ENCODE measurements around the gene TMBIM1. TPM values are rescaled to one million over a fixed set of nuclear protein-coding genes. Genes with fewer than 3 reads are reported as not detected.
A peak's percentile ranks its signal among the peaks of the same experiment; 100 is the strongest.

Gene TMBIM1
- total and polyA plus RNA-seq, 9 of the 15 experiments (the other 6 are each of a cell fraction or from before 2014, with no cell fraction given), result 14.2 to 105 (median 47.0) TPM

DNA sequence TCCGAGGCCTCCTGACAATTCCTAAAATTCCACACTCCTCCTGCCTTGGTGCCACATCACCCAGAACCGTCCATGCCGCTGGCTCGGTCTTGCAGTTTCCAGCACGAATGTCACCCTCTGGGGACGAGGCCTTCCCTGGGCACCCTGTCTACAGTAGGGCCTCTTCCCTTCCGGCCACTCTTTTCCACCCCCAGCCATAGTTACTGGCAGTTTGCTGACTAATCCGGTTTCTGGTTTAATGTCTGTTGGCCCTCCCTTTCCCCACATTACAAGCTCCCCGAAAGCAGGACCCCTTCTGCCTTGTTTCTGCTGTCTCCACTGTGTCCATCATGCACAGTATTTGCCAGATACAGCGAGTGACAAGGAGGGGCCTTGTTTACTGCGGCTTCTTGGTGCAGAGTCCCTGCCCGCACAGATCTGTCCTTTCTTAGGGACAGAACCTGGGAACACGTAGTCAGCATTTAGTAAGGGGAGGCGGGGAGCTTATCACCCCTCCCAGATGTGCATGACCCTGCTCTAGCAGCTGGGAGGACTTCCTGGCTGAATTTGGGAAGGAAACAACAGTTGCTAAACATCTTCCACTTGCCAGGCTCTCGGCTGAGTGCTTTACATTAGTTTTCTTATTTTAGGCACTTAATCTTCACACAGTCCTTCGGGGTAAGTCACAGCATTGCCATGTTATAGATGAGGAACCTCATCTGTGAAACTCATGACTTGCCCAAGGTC is 40.8 kb upstream of the TMBIM1 start (continued):
- TF ChIP-seq ZFP1 (CRISPR knock-in tag; IDR thresholded peaks at IDR 0.05), result no peak
- peak; percentile 81; the same call in 1 of the 2 replicates for TF ChIP-seq EP400 (IDR thresholded peaks at IDR 0.05)
- TF ChIP-seq HDAC8 (tag; IDR thresholded peaks at IDR 0.05), result no peak
- TF ChIP-seq GTF2A2 (tag; IDR thresholded peaks at IDR 0.05), result no peak
- TF ChIP-seq, protein P1, sequence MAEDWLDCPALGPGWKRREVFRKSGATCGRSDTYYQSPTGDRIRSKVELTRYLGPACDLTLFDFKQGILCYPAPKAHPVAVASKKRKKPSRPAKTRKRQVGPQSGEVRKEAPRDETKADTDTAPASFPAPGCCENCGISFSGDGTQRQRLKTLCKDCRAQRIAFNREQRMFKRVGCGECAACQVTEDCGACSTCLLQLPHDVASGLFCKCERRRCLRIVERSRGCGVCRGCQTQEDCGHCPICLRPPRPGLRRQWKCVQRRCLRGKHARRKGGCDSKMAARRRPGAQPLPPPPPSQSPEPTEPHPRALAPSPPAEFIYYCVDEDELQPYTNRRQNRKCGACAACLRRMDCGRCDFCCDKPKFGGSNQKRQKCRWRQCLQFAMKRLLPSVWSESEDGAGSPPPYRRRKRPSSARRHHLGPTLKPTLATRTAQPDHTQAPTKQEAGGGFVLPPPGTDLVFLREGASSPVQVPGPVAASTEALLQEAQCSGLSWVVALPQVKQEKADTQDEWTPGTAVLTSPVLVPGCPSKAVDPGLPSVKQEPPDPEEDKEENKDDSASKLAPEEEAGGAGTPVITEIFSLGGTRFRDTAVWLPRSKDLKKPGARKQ (CRISPR knock-in tag; IDR thresholded peaks at IDR 0.05), result no peak
- no peak for TF ChIP-seq ZNF57 (CRISPR knock-in tag; IDR thresholded peaks at IDR 0.05)
- no peak for TF ChIP-seq CSDE1 (IDR thresholded peaks at IDR 0.05)
- TF ChIP-seq CREM (IDR thresholded peaks at IDR 0.05; ENCODE audit: low read depth), result peak; percentile 63
- TF ChIP-seq, protein P2, sequence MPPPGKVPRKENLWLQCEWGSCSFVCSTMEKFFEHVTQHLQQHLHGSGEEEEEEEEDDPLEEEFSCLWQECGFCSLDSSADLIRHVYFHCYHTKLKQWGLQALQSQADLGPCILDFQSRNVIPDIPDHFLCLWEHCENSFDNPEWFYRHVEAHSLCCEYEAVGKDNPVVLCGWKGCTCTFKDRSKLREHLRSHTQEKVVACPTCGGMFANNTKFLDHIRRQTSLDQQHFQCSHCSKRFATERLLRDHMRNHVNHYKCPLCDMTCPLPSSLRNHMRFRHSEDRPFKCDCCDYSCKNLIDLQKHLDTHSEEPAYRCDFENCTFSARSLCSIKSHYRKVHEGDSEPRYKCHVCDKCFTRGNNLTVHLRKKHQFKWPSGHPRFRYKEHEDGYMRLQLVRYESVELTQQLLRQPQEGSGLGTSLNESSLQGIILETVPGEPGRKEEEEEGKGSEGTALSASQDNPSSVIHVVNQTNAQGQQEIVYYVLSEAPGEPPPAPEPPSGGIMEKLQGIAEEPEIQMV (tag; conservative IDR thresholded peaks at IDR 0.05; ENCODE audit: low read depth), result no peak
- no peak for TF ChIP-seq ZNF3 (CRISPR knock-in tag; IDR thresholded peaks at IDR 0.05)
- TF ChIP-seq, protein P3, sequence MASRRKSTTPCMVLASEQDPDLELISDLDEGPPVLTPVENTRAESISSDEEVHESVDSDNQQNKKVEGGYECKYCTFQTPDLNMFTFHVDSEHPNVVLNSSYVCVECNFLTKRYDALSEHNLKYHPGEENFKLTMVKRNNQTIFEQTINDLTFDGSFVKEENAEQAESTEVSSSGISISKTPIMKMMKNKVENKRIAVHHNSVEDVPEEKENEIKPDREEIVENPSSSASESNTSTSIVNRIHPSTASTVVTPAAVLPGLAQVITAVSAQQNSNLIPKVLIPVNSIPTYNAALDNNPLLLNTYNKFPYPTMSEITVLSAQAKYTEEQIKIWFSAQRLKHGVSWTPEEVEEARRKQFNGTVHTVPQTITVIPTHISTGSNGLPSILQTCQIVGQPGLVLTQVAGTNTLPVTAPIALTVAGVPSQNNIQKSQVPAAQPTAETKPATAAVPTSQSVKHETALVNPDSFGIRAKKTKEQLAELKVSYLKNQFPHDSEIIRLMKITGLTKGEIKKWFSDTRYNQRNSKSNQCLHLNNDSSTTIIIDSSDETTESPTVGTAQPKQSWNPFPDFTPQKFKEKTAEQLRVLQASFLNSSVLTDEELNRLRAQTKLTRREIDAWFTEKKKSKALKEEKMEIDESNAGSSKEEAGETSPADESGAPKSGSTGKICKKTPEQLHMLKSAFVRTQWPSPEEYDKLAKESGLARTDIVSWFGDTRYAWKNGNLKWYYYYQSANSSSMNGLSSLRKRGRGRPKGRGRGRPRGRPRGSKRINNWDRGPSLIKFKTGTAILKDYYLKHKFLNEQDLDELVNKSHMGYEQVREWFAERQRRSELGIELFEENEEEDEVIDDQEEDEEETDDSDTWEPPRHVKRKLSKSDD (conservative IDR thresholded peaks at IDR 0.05; ENCODE audit: low read length), result no peak; the same call in 1 of the 2 replicates
- TF ChIP-seq, protein P4, sequence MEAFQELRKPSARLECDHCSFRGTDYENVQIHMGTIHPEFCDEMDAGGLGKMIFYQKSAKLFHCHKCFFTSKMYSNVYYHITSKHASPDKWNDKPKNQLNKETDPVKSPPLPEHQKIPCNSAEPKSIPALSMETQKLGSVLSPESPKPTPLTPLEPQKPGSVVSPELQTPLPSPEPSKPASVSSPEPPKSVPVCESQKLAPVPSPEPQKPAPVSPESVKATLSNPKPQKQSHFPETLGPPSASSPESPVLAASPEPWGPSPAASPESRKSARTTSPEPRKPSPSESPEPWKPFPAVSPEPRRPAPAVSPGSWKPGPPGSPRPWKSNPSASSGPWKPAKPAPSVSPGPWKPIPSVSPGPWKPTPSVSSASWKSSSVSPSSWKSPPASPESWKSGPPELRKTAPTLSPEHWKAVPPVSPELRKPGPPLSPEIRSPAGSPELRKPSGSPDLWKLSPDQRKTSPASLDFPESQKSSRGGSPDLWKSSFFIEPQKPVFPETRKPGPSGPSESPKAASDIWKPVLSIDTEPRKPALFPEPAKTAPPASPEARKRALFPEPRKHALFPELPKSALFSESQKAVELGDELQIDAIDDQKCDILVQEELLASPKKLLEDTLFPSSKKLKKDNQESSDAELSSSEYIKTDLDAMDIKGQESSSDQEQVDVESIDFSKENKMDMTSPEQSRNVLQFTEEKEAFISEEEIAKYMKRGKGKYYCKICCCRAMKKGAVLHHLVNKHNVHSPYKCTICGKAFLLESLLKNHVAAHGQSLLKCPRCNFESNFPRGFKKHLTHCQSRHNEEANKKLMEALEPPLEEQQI (IDR thresholded peaks at IDR 0.05), result no peak
- no peak for TF ChIP-seq COPS2 (conservative IDR thresholded peaks at IDR 0.05)
- TF ChIP-seq, protein P5, sequence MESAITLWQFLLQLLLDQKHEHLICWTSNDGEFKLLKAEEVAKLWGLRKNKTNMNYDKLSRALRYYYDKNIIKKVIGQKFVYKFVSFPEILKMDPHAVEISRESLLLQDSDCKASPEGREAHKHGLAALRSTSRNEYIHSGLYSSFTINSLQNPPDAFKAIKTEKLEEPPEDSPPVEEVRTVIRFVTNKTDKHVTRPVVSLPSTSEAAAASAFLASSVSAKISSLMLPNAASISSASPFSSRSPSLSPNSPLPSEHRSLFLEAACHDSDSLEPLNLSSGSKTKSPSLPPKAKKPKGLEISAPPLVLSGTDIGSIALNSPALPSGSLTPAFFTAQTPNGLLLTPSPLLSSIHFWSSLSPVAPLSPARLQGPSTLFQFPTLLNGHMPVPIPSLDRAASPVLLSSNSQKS (CRISPR knock-in tag; IDR thresholded peaks at IDR 0.05), result no peak
- no peak for TF ChIP-seq ZNF184 (CRISPR knock-in tag; IDR thresholded peaks at IDR 0.05)
